Breast epithelium (tissue), 4 donors: Measurements from ENCODE around the gene ATRN. TPM values are rescaled to one million over a fixed set of nuclear protein-coding genes. Genes with fewer than 3 reads are reported as not detected.

Source experiments
- DNase-seq, 2 donors: peaks; one replicate each; pipeline ENCODE4 v3.0.0-alpha.2; 2019; ENCODE audit warnings: low spot score in 2 of 2
- H3K27ac ChIP-seq, 2 donors: fragments of 200-600 bp; sonication (generic) in 1 of 2; one replicate each; pipeline ENCODE4 v1.5.1; 2016 to 2019; ENCODE audit warnings: mild to moderate bottlenecking in 1 of 2
- H3K27me3 ChIP-seq, 2 donors: fragments of 200-600 bp; sonication (generic) in 1 of 2; one replicate each; pipeline versions ENCODE4 v1.5.1 to v1.6.0; 2017 to 2019; ENCODE audit warnings: control low read depth in 1 of 2, mild to moderate bottlenecking in 1 of 2
- H3K36me3 ChIP-seq: fragments of 200-600 bp; one replicate; pipeline ENCODE4 v1.5.1; 2019
- H3K4me1 ChIP-seq, 2 donors: fragments of 200-600 bp; sonication (generic); one replicate each; pipeline ENCODE4 v1.5.1; 2016 to 2019; ENCODE audit warnings: control low read depth in 1 of 2
- H3K4me3 ChIP-seq, 3 donors: fragments of 200-600 bp; sonication (generic); 1 replicate in 2 of 3; 2 replicates in 1 of 3; pipeline ENCODE4 v1.5.1; 2016 to 2019; ENCODE audit warnings: mild to moderate bottlenecking in 3 of 3, moderate library complexity in 2 of 3
- H3K9me3 ChIP-seq, 2 donors: fragments of 200-600 bp; sonication (generic) in 1 of 2; one replicate each; pipeline ENCODE4 v1.5.1; 2016 to 2019; ENCODE audit warnings: control low read depth in 1 of 2
- CTCF ChIP-seq, 3 donors: fragments of 450-650 bp; IDR thresholded peaks; one replicate each; pipeline ENCODE4 v1.5.1; 2016 to 2017; ENCODE audit warnings: antibody characterized with exemption in 3 of 3, mild to moderate bottlenecking in 3 of 3, moderate library complexity in 3 of 3
- POLR2A ChIP-seq: fragments of 450-650 bp; IDR thresholded peaks from one replicate; pipeline ENCODE4 v1.6.1; 2016; ENCODE audit warnings: antibody characterized with exemption, mild to moderate bottlenecking, moderate library complexity
- POLR2AphosphoS5 ChIP-seq, 3 donors: sonication (generic); formaldehyde crosslinking; IDR thresholded peaks; one replicate each; pipeline ENCODE4 v1.6.1; 2017; ENCODE audit warnings: antibody characterized with exemption in 3 of 3
- intact Hi-C: fragments of 100-400 bp; cut with DNase I; formaldehyde crosslinking; loops from one replicate; pipeline ENCODE4 v1.15.1; 2023; ENCODE audit warnings: low total_unique reads
- total RNA-seq, 3 donors: library from RNA; depleted of rRNA; stranded (reverse); fragments of >200 nt; gene quantifications; one replicate each; pipeline ENCODE4 v1.1.0, GENCODE V29; 2016

The ATRN gene
- total RNA-seq, 3 donors from 2014 or later, result 26.5 to 35.6 (median 32.3) TPM

GRCh38 chr20:3692706-3693294 lies 222.0 kb downstream of the ATRN start:
- peaks cover 0 to 6% of the 10 kb centered on the region in 2 donors for H3K9me3 ChIP-seq
- H3K4me1 ChIP-seq, result no peaks in the 10 kb centered on the region
- intact Hi-C loops, result no loop called here
- TF ChIP-seq POLR2A, result no peak
- no peak for TF ChIP-seq POLR2AphosphoS5 (IDR thresholded peaks at IDR 0.05)
- TF ChIP-seq CTCF (IDR thresholded peaks at IDR 0.05), result no peak
- no peak overlapping the region for H3K27ac ChIP-seq
- H3K4me3 ChIP-seq, result no peak overlapping the region
- H3K36me3 ChIP-seq, result no peaks in the 10 kb centered on the region
- no peak for DNase-seq
- no peaks in the 10 kb centered on the region for H3K27me3 ChIP-seq

- no peaks in the 10 kb centered on the region for H3K4me1 ChIP-seq
- no peak overlapping the region for H3K4me3 ChIP-seq
- intact Hi-C loops, result no loop called here
- H3K27ac ChIP-seq, result no peak overlapping the region
- DNase-seq, result no peak
- no peaks in the 10 kb centered on the region for H3K27me3 ChIP-seq
- peaks cover 0 to 6% of the 10 kb centered on the region in 2 donors for H3K9me3 ChIP-seq
- no peaks in the 10 kb centered on the region for H3K36me3 ChIP-seq
- TF ChIP-seq CTCF (IDR thresholded peaks at IDR 0.05) (no peak), POLR2AphosphoS5 (IDR thresholded peaks at IDR 0.05) (no peak), POLR2A (no peak)
Measured at GRCh38 chr20:3693376-3693775, 222.6 kb downstream of the ATRN start.

- no peak for DNase-seq
- Histone ChIP-seq H3K27ac (no peak overlapping the region), H3K4me1 (no peaks in the 10 kb centered on the region), H3K9me3 (peaks cover 0 to 6% of the 10 kb centered on the region in 2 donors), H3K36me3 (no peaks in the 10 kb centered on the region), H3K27me3 (no peaks in the 10 kb centered on the region), H3K4me3 (no peak overlapping the region)
- no peak for TF ChIP-seq POLR2A
- no peak for TF ChIP-seq POLR2AphosphoS5 (IDR thresholded peaks at IDR 0.05)
- no peak for TF ChIP-seq CTCF (IDR thresholded peaks at IDR 0.05)
- intact Hi-C loops, result no loop called here
Measured at GRCh38 chr20:3694864-3695263, 224.0 kb downstream of the ATRN start.

DNA sequence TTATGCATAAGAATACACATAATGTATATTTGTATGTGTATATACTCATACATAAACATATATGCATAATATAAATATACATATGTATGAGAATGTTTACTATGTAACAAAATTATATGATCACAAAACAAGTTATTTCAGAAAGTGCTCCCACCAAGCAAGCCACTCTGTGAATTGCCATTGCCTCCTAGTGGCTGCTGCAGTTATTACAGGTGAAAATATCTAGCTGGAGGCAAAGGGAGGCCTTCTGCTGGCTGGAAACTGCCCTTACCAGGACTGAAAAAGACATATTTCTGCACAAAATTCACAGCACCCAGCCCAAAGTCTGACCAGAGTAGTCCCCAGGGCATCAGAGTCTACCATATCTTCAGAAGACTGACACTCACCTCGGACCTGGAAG lies 225.4 kb downstream of the ATRN start:
- no peak for DNase-seq
- H3K9me3 ChIP-seq, result peaks cover 0 to 6% of the 10 kb centered on the region in 2 donors
- intact Hi-C loops, result no loop called here
- no peak overlapping the region for H3K4me3 ChIP-seq
- TF ChIP-seq POLR2A (no peak), CTCF (IDR thresholded peaks at IDR 0.05) (no peak), POLR2AphosphoS5 (IDR thresholded peaks at IDR 0.05) (no peak)
- H3K27me3 ChIP-seq, result no peaks in the 10 kb centered on the region
- H3K27ac ChIP-seq, result no peak overlapping the region
- H3K4me1 ChIP-seq, result no peaks in the 10 kb centered on the region
- no peaks in the 10 kb centered on the region for H3K36me3 ChIP-seq

DNA sequence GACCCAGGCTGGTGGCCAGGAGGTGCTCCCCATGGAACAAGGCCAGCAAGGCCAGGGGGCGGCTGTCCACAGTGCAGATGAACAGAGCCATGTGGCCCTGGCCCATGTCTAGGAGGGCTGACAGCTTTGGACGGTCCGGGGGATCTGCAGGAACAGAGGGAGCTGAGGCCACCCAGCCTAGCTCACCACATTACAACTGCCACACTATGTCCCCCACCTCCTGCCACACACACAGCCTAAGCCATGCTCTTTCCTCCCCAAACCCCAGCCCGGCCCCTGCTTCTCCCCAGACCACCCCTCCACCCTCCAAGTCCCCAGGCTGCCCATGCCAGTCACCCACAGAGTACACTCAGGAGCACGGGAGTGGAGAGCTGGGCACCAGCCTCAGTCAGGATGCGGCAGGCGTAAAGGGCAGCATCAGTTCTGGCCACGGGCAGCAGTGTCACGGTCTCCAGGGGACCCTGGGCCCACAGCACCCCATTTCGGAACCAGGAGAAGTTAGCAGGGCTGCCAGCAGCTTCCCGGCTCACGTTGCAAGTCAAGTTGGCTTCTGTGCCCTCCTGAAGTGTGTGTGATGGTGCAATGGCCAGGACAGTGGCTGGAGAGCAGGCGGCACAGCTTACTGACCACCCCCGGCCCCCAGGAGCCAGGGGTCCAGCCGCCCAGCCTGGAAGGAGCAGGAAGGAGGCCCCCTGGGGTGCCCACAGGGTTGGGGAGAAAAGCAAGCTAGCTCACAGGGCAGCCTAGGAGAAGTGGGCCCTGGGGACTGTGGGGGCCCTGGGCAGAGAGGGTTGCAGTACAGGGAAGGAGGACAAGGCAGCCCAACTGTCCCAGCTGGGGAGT lies 226.1 kb downstream of the ATRN start:
- intact Hi-C loops, result no loop called here
- no peak overlapping the region for H3K27ac ChIP-seq
- peaks cover 0 to 6% of the 10 kb centered on the region in 2 donors for H3K9me3 ChIP-seq
- no peak for DNase-seq
- H3K27me3 ChIP-seq, result no peaks in the 10 kb centered on the region
- no peak for TF ChIP-seq POLR2A
- no peak for TF ChIP-seq CTCF (IDR thresholded peaks at IDR 0.05)
- TF ChIP-seq POLR2AphosphoS5 (IDR thresholded peaks at IDR 0.05), result no peak
- no peak overlapping the region for H3K4me3 ChIP-seq
- no peaks in the 10 kb centered on the region for H3K4me1 ChIP-seq
- no peaks in the 10 kb centered on the region for H3K36me3 ChIP-seq
